Esophagus muscularis mucosa (tissue), 4 donors: ENCODE data around the gene NTM. TPM values are rescaled to one million over a fixed set of nuclear protein-coding genes. Genes with fewer than 3 reads are reported as not detected.
A peak's percentile ranks its signal among the peaks of the same experiment; 100 is the strongest.

Source experiments
- DNase-seq: peaks from one replicate; pipeline ENCODE4 v3.0.0-alpha.2; 2017; ENCODE audit errors: extremely low spot score
- H3K27ac ChIP-seq, 4 donors: fragments of 200-600 bp; sonication (generic); replicated peaks in 1 of 4; 1 replicate in 3 of 4; 2 replicates in 1 of 4; pipeline ENCODE4 v1.5.1; 2016 to 2019; ENCODE audit warnings: mild to moderate bottlenecking in 1 of 4
- H3K27me3 ChIP-seq, 4 donors: fragments of 200-600 bp; sonication (generic); one replicate each; pipeline versions ENCODE4 v1.5.1 to v1.6.0; 2016 to 2019
- H3K36me3 ChIP-seq, 4 donors: fragments of 200-600 bp; sonication (generic); one replicate each; pipeline ENCODE4 v1.5.1; 2016 to 2019
- H3K4me1 ChIP-seq, 4 donors: fragments of 200-600 bp; sonication (generic); one replicate each; pipeline ENCODE4 v1.5.1; 2016 to 2019
- H3K4me3 ChIP-seq, 4 donors: fragments of 200-600 bp; sonication (generic); 1 replicate in 2 of 4; 2 replicates in 2 of 4; pipeline ENCODE4 v1.5.1; 2016 to 2019; ENCODE audit warnings: mild to moderate bottlenecking in 4 of 4, moderate library complexity in 1 of 4
- H3K9me3 ChIP-seq, 4 donors: fragments of 200-600 bp; sonication (generic); 1 replicate in 3 of 4; 2 replicates in 1 of 4; pipeline ENCODE4 v1.5.1; 2016 to 2019
- EP300 ChIP-seq: sonication (generic); formaldehyde crosslinking; IDR thresholded peaks from one replicate; pipeline ENCODE4 v1.6.1; 2017; ENCODE audit warnings: antibody characterized with exemption
- POLR2A ChIP-seq: fragments of 450-650 bp; IDR thresholded peaks from one replicate; pipeline ENCODE4 v1.6.1; 2017; ENCODE audit warnings: antibody characterized with exemption, moderate library complexity, mild to moderate bottlenecking, low read depth
- POLR2AphosphoS5 ChIP-seq, 2 donors: sonication (generic); formaldehyde crosslinking; IDR thresholded peaks; one replicate each; pipeline ENCODE4 v1.6.1; 2017; ENCODE audit warnings: antibody characterized with exemption in 2 of 2
- WGBS: methylation state at CpG from one replicate; pipeline ENCODE4 v1.1.5; 2018; 5-methylcytosine and 5-hydroxymethylcytosine counted together
- intact Hi-C: fragments of 100-400 bp; cut with DNase I; formaldehyde crosslinking; loops from one replicate; pipeline ENCODE4 v1.15.1; 2023
- total RNA-seq, 4 donors: library from RNA; depleted of rRNA; stranded (reverse); fragments of >200 nt; gene quantifications; one replicate each; pipeline versions ENCODE4 v1.1.0 to v1.2.1, GENCODE V29; 2016
- TF ChIP-seq, protein P1 (sequence below), 3 experiments: fragments of 200-600 bp in 2 of 3; fragments of 450-650 bp in 1 of 3; sonication (generic) in 2 of 3; IDR thresholded peaks; one replicate each; pipeline ENCODE4 v1.5.1; 2017 to 2019; ENCODE audit warnings: antibody characterized with exemption in 3 of 3, mild to moderate bottlenecking in 2 of 3, moderate library complexity in 1 of 3

Gene NTM
- total RNA-seq, 4 donors from 2014 or later = 5.6 to 25.3 (median 8.3) TPM

DNA sequence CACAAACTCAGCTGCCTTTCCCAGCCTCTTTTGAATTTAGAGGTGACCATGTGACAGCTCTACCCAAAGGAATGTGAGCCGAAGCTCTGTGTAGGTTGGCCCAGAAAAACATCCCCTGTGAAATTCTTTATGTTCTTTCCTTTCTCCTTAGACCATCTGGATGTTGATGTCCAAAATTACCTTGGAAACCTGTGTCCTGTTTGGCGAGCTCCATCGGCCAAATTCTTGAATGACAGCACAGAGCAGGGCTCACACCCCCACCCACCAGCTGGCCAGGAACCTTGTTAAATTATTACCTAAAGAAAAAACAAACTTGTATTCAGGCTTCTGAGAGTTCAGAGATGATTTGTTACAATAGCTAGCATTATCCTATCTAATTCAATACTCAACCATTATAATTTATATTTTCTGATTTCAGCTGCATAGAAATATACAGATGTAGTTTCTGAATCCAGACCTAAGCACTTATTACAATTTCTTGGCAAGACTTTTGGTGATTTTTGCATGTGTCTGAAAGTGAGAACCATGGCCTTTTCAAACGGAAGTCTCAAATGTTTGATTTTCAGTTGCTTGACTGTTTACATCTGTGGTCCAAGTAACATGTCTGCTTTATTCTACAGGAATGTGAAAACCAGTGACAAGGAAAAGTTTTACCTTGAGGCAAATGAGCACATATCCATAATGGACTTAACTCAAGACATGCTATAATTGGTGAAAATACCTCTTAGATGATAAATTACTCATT is 554.2 kb downstream of the NTM start:
- intact Hi-C loops = no loop called here

DNA sequence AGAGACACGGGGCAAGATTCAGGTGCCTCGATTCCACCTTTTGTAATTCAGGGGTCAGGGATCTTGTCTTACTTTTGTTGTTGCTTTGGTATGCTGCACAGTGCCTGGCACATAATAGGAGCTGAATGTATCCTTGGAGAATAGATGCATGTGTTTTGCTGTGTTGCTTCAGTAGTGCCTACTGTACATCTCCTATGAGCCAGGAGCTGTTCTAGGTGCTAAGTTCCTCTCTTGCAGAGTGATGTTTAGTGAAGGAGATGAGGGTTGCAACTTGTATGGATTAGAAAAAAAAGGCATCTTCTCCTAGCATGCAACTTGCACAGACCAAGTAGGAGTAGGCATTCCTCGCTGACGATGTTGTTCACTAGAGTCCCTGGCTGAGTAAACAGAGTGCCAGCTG is 555.4 kb downstream of the NTM start:
- Histone ChIP-seq H3K36me3 (no peaks in the 10 kb centered on the region), H3K4me1 (peaks cover 6 to 36% (median 23%) of the 10 kb centered on the region in 4 donors), H3K27me3 (no peaks in the 10 kb centered on the region), H3K9me3 (no peaks in the 10 kb centered on the region), H3K27ac (no peak overlapping the region), H3K4me3 (no peak overlapping the region)
- TF ChIP-seq EP300 (no peak), POLR2AphosphoS5 (IDR thresholded peaks at IDR 0.05) (no peak), POLR2A (no peak)
- TF ChIP-seq, protein P1, sequence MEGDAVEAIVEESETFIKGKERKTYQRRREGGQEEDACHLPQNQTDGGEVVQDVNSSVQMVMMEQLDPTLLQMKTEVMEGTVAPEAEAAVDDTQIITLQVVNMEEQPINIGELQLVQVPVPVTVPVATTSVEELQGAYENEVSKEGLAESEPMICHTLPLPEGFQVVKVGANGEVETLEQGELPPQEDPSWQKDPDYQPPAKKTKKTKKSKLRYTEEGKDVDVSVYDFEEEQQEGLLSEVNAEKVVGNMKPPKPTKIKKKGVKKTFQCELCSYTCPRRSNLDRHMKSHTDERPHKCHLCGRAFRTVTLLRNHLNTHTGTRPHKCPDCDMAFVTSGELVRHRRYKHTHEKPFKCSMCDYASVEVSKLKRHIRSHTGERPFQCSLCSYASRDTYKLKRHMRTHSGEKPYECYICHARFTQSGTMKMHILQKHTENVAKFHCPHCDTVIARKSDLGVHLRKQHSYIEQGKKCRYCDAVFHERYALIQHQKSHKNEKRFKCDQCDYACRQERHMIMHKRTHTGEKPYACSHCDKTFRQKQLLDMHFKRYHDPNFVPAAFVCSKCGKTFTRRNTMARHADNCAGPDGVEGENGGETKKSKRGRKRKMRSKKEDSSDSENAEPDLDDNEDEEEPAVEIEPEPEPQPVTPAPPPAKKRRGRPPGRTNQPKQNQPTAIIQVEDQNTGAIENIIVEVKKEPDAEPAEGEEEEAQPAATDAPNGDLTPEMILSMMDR (IDR thresholded peaks at IDR 0.05) = no peak
- intact Hi-C loops = no loop called here
- 89% methylated on average over 4 of the region's 4 CpGs for WGBS
- DNase-seq = no peak

More for the DNA sequence above, 554.2 kb downstream of the NTM start:
- Histone ChIP-seq H3K9me3 (no peaks in the 10 kb centered on the region), H3K36me3 (no peaks in the 10 kb centered on the region), H3K4me1 (peaks cover 6 to 36% (median 23%) of the 10 kb centered on the region in 4 donors), H3K27me3 (no peaks in the 10 kb centered on the region), H3K27ac (peak overlapping the region in 3 of 4 donors; percentile 4 to 32 (median 6)), H3K4me3 (no peak overlapping the region)
- no peak for DNase-seq
- TF ChIP-seq POLR2A (no peak), POLR2AphosphoS5 (IDR thresholded peaks at IDR 0.05) (no peak), EP300 (no peak)
- TF ChIP-seq, protein P1 (IDR thresholded peaks at IDR 0.05) = no peak
- WGBS = 28% methylated on average over 4 of the region's 4 CpGs

DNA sequence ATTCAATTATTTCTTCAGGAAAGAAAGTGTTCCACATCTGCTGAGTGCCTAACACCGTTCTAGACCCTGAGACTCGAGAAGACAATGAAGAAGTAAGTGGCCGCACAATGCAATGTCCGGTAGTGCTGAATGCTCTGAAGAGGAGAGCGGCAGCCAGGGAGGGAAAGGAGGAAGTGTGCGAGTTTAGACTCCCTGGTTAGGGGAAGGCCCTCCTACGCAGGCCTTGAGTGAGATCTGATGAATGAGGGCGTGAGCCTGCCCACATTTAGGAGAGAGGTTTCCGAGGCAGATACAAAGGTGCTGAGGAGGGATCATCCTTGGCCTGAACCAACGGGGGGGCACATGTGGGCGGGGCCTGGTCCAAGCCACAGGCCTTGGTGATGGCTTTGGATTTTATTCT is 558.6 kb downstream of the NTM start:
- Histone ChIP-seq H3K27me3 (no peaks in the 10 kb centered on the region), H3K4me1 (peaks cover 2 to 24% (median 21%) of the 10 kb centered on the region in 4 donors), H3K4me3 (no peak overlapping the region), H3K36me3 (no peaks in the 10 kb centered on the region), H3K27ac (no peak overlapping the region), H3K9me3 (no peaks in the 10 kb centered on the region)
- TF ChIP-seq POLR2AphosphoS5 (IDR thresholded peaks at IDR 0.05) (no peak), POLR2A (no peak), EP300 (no peak)
- TF ChIP-seq, protein P1 (IDR thresholded peaks at IDR 0.05) = no peak
- intact Hi-C loops = no loop called here
- 76% methylated on average over 11 of the region's 11 CpGs for WGBS
- no peak for DNase-seq

DNA sequence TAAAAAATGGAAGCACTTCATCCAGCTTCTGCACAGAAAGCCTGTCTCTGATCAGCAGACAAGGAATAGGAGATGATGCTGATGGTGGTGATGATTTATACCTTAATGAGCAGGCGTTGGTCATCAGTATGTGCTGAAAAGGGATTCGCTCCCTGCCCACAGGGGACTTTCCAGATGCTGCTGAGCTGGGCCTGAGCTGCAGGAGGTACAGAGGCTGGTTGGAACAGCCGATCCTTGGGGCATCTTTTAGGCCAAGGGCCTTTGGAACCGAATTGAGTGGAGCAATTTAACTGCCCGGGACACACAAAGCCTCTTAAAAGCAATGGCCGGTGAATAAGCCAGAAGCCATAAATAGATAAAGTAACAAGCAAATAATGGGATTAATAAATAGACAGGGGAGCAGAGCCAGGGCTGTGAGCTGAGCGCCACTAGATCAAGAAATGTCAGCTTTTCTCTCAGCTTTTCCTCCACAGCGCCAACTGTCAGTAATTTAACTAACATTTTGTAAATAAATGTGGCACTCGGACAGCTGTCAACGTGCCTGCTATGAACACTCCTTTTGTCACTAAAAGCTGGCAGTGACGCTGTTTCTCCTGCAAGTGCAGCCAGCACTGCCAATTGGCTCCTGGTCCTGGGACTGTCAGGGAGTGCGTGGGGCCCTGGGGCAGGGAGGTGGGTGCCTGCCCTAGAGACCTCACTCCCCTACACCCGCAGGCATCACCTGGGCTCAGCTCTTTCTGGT is 562.3 kb downstream of the NTM start:
- TF ChIP-seq, protein P1 (IDR thresholded peaks at IDR 0.05) = no peak
- TF ChIP-seq POLR2A = no peak
- TF ChIP-seq POLR2AphosphoS5 (IDR thresholded peaks at IDR 0.05) = no peak
- TF ChIP-seq EP300 = no peak
- peaks cover 0 to 11% (median 4%) of the 10 kb centered on the region in 4 donors for H3K4me1 ChIP-seq
- no peak overlapping the region for H3K4me3 ChIP-seq
- H3K27ac ChIP-seq = peak overlapping the region in 2 of 4 donors; percentile 23 to 31
- intact Hi-C loops = no loop called here
- no peaks in the 10 kb centered on the region for H3K36me3 ChIP-seq
- WGBS = 75% methylated on average over 13 of the region's 13 CpGs
- no peaks in the 10 kb centered on the region for H3K27me3 ChIP-seq
- no peak for DNase-seq
- H3K9me3 ChIP-seq = no peaks in the 10 kb centered on the region
